Astrocyte (in vitro differentiated cells and primary cell): Measurements from ENCODE around the gene ZSCAN1. TPM values are rescaled to one million over a fixed set of nuclear protein-coding genes. Genes with fewer than 3 reads are reported as not detected.

Experiments used
- DNase-seq: peaks from one replicate; pipeline ENCODE4 v3.0.0-alpha.2; 2010; ENCODE audit warnings: low read depth
- FAIRE-seq: peaks from 2 replicates; lab custom pipeline; 2011; peaks lifted over from hg19 to GRCh38; lab: Jason Lieb, UNC
- H2AFZ ChIP-seq: 2 replicates; pipeline ENCODE4 v1.6.0; 2012; ENCODE audit warnings: low read depth, low read length, inconsistent platforms
- H3K27ac ChIP-seq: 2 replicates; pipeline ENCODE4 v1.5.1; 2011; ENCODE audit warnings: low read depth, low read length, inconsistent platforms
- H3K27me3 ChIP-seq: 2 replicates; pipeline ENCODE4 v1.6.0; 2011; ENCODE audit warnings: low read length, inconsistent platforms; ENCODE audit not compliant: insufficient read depth
- H3K36me3 ChIP-seq: 2 replicates; pipeline ENCODE4 v1.5.1; 2011; ENCODE audit warnings: low read length, inconsistent platforms; ENCODE audit not compliant: insufficient read depth
- H3K4me1 ChIP-seq: 2 replicates; pipeline ENCODE4 v1.5.1; 2011; ENCODE audit warnings: low read length, inconsistent platforms; ENCODE audit not compliant: insufficient read depth
- H3K4me2 ChIP-seq: 2 replicates; pipeline ENCODE4 v1.6.0; 2012; ENCODE audit warnings: low read length, inconsistent platforms
- H3K4me3 ChIP-seq: 2 replicates; pipeline ENCODE4 v1.5.1; 2011; ENCODE audit warnings: low read depth, mild to moderate bottlenecking, low read length, inconsistent platforms; ENCODE audit not compliant: insufficient read depth
- H3K79me2 ChIP-seq: 2 replicates; pipeline ENCODE4 v1.6.0; 2012; ENCODE audit warnings: mild to moderate bottlenecking, low read length, inconsistent platforms; ENCODE audit not compliant: insufficient read depth
- H3K9ac ChIP-seq: 2 replicates; pipeline ENCODE4 v1.6.0; 2012; ENCODE audit warnings: mild to moderate bottlenecking, low read length, inconsistent platforms
- H3K9me3 ChIP-seq: 2 replicates; pipeline ENCODE4 v1.5.1; 2012; ENCODE audit warnings: low read depth, mild to moderate bottlenecking, low read length, inconsistent platforms; ENCODE audit not compliant: insufficient read depth
- H4K20me1 ChIP-seq: 2 replicates; pipeline ENCODE4 v1.6.0; 2012; ENCODE audit warnings: low read length, inconsistent platforms; ENCODE audit not compliant: insufficient read depth
- H3K27ac Mint-ChIP-seq: one replicate; pipeline ENCODE4 v1.8.0; 2021; ENCODE audit warnings: mild to moderate bottlenecking, mixed read lengths; ENCODE audit not compliant: unreplicated experiment
- H3K27me3 Mint-ChIP-seq: one replicate; pipeline ENCODE4 v1.8.0; 2021; ENCODE audit warnings: low read depth, mixed read lengths; ENCODE audit not compliant: unreplicated experiment
- H3K36me3 Mint-ChIP-seq: one replicate; pipeline ENCODE4 v1.8.0; 2021; ENCODE audit warnings: low read depth, mixed read lengths; ENCODE audit not compliant: unreplicated experiment
- H3K4me1 Mint-ChIP-seq: one replicate; pipeline ENCODE4 v1.8.0; 2021; ENCODE audit warnings: low read depth, mixed read lengths; ENCODE audit not compliant: unreplicated experiment
- H3K4me3 Mint-ChIP-seq: one replicate; pipeline ENCODE4 v1.8.0; 2021; ENCODE audit warnings: mild to moderate bottlenecking, moderate library complexity, mixed read lengths; ENCODE audit not compliant: unreplicated experiment
- H3K9me3 Mint-ChIP-seq: one replicate; pipeline ENCODE4 v1.8.0; 2021; ENCODE audit warnings: mild to moderate bottlenecking, mixed read lengths; ENCODE audit not compliant: unreplicated experiment
- EZH2 ChIP-seq: IDR thresholded peaks from 2 replicates; pipeline ENCODE4 v1.6.1; 2012; ENCODE audit warnings: mild to moderate bottlenecking, low read length, inconsistent platforms; ENCODE audit not compliant: insufficient read depth
- total RNA-seq: library from RNA; stranded (reverse); gene quantifications from 2 replicates; pipeline ENCODE4 v1.2.1, GENCODE V29; 2021
- TF ChIP-seq, protein P1 (sequence below): IDR thresholded peaks from 2 replicates; pipeline ENCODE4 v1.5.1; 2011; ENCODE audit warnings: low read depth, mild to moderate bottlenecking, inconsistent platforms, low read length, moderate library complexity; ENCODE audit not compliant: insufficient read depth

Gene ZSCAN1
- total RNA-seq, 1 donor from 2014 or later, result not detected

DNA sequence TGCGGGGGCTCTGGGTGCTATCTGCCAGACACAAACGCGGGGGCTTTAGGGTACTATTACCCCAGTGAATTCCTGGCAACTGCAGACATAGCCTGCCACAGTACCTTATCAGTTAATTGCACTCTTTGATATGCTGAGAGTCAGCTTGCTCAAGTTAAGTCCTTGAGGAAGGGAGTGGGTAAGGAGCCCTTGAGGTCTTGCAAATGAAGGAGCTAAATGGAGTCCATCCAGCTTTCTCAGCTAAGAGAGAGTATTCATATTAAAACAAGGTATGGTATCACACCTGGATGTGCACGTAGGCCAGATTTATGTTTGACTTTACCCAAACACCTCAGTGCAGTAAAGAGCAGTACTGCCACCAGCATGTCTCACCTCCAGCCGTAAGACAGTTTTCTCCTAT, 19.7 kb upstream of the ZSCAN1 start:
- Histone ChIP-seq H3K79me2 (no peaks in the 10 kb centered on the region), H3K27ac (no peak overlapping the region), H3K27me3 (no peaks in the 10 kb centered on the region), H3K4me1 (no peaks in the 10 kb centered on the region), H3K9me3 (peaks cover 19% of the 10 kb centered on the region), H3K36me3 (no peaks in the 10 kb centered on the region), H3K4me2 (no peak overlapping the region), H2AFZ (no peak overlapping the region), H4K20me1 (no peaks in the 10 kb centered on the region), H3K4me3 (no peak overlapping the region), H3K9ac (no peak overlapping the region)
- Mint-ChIP-seq H3K9me3 (peaks cover 57% of the 10 kb centered on the region), H3K36me3 (peaks cover 37% of the 10 kb centered on the region), H3K27ac (no peak overlapping the region), H3K4me1 (no peaks in the 10 kb centered on the region), H3K4me3 (no peak overlapping the region), H3K27me3 (no peaks in the 10 kb centered on the region)
- FAIRE-seq, result no peak
- TF ChIP-seq EZH2, result no peak
- TF ChIP-seq, protein P1, sequence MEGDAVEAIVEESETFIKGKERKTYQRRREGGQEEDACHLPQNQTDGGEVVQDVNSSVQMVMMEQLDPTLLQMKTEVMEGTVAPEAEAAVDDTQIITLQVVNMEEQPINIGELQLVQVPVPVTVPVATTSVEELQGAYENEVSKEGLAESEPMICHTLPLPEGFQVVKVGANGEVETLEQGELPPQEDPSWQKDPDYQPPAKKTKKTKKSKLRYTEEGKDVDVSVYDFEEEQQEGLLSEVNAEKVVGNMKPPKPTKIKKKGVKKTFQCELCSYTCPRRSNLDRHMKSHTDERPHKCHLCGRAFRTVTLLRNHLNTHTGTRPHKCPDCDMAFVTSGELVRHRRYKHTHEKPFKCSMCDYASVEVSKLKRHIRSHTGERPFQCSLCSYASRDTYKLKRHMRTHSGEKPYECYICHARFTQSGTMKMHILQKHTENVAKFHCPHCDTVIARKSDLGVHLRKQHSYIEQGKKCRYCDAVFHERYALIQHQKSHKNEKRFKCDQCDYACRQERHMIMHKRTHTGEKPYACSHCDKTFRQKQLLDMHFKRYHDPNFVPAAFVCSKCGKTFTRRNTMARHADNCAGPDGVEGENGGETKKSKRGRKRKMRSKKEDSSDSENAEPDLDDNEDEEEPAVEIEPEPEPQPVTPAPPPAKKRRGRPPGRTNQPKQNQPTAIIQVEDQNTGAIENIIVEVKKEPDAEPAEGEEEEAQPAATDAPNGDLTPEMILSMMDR, result no peak
- no peak for DNase-seq

DNA sequence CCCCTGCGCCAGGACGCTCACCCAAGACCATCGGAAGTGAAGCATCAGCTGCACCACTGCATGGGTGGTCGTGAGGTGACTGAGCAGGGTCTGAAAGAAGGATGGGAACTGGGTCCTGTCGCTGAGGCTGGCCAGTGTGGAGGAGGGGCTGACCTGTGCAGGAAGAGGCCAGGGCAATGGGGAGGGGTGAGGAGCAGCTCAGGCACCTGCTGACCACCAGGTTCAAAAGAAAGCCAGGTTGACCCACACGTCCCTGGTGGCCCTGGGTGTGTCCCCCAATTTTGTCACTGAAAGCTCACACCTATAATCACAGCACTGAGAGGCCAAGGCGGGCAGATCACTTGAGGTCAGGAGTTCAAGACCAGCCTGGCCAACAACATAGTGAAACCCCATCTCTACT, 13.7 kb upstream of the ZSCAN1 start:
- Histone ChIP-seq H2AFZ (no peak overlapping the region), H3K79me2 (no peaks in the 10 kb centered on the region), H3K4me2 (no peak overlapping the region), H3K9ac (no peak overlapping the region), H3K36me3 (no peaks in the 10 kb centered on the region), H3K9me3 (peaks cover 15% of the 10 kb centered on the region), H3K27me3 (no peaks in the 10 kb centered on the region), H3K27ac (no peak overlapping the region), H3K4me3 (no peak overlapping the region), H3K4me1 (no peaks in the 10 kb centered on the region), H4K20me1 (no peaks in the 10 kb centered on the region)
- H3K4me3 Mint-ChIP-seq, result no peak overlapping the region
- H3K27me3 Mint-ChIP-seq, result no peaks in the 10 kb centered on the region
- H3K27ac Mint-ChIP-seq, result no peak overlapping the region
- H3K9me3 Mint-ChIP-seq, result peaks cover 46% of the 10 kb centered on the region
- TF ChIP-seq EZH2, result no peak
- TF ChIP-seq, protein P1, result no peak
- no peaks in the 10 kb centered on the region for H3K4me1 Mint-ChIP-seq
- FAIRE-seq, result no peak
- H3K36me3 Mint-ChIP-seq, result peaks cover 3% of the 10 kb centered on the region
- DNase-seq, result no peak

DNA sequence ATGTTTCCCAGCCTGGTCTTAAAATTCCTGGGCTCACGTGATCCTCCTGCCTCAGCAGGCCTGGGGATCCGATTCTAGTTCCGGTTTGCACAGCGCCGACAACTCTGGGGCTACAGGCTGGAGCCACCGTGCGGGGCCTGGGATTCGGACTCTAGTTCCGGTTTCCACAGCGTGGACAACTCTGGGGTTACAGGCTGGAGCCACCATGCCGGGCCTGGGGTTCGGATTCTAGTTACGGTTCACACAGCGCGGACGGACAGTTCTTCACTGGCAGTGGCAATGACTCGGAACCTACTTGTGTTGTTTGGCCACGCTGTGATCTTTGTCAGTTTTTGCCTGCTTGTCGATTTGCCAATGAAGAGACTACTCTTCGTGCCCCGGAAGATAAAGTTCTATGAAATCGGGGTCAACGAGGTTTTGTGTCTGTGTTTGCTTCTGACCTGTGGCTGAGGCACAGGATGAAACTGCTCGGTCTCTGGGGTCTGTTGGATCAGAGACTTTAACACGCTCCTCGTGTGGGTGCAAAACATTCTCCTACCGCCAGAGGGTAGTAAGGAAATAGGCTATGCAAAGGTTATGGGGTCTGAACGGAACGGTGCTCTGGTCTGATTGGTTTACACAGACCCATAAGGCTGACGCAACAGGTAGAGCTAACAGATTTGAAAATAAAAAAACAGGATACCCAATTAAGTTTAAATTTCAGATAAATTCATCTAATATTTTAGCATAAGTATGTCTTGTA, 12.1 kb upstream of the ZSCAN1 start:
- H2AFZ ChIP-seq, result no peak overlapping the region
- H3K4me2 ChIP-seq, result no peak overlapping the region
- Mint-ChIP-seq H3K27ac (no peak overlapping the region), H3K27me3 (no peaks in the 10 kb centered on the region), H3K9me3 (peaks cover 45% of the 10 kb centered on the region), H3K4me3 (no peak overlapping the region), H3K4me1 (no peaks in the 10 kb centered on the region), H3K36me3 (peaks cover 3% of the 10 kb centered on the region)
- no peak overlapping the region for H3K4me3 ChIP-seq
- H3K9me3 ChIP-seq, result peaks cover 15% of the 10 kb centered on the region
- H3K9ac ChIP-seq, result no peak overlapping the region
- no peaks in the 10 kb centered on the region for H3K36me3 ChIP-seq
- no peaks in the 10 kb centered on the region for H3K27me3 ChIP-seq
- DNase-seq (peak; percentile 18), FAIRE-seq (no peak)
- H3K79me2 ChIP-seq, result no peaks in the 10 kb centered on the region
- H4K20me1 ChIP-seq, result no peaks in the 10 kb centered on the region
- H3K27ac ChIP-seq, result no peak overlapping the region
- H3K4me1 ChIP-seq, result no peaks in the 10 kb centered on the region
- no peak for TF ChIP-seq EZH2
- TF ChIP-seq, protein P1, result no peak
